ENCODE data around the gene LCN6.
"Not testable (repeated sequence)": the region's sequence is repeated elsewhere in the genome, so short reads cannot be mapped to it uniquely, and the experiment has no call there.

DNA sequence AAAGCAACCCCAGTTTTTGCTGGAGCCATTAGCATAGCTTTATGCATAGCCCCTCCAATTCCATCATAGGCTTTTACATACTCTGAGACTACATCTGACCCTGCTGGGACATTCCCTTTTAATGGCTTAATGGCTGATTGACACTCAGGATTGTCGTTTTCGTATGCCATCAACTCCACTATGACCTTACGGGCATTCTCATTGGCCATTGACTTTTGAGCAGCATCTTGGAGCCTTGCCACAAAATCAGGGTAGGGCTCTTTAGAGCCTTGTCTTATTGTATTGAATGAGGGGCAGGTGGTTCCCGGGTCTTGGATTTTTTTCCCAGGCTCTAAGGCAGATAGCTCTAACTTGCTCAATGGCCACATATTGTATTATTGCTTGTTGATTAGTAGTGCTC, 38.7 kb upstream of the LCN6 start:
- not testable (repeated sequence) for TF ChIP-seq CTCF, POLR2A (IDR thresholded peaks at IDR 0.05)
